ENCODE data around the gene PID1.

GRCh38 chr2:229287823-229288222 is 16.7 kb upstream of the PID1 start:
- TF ChIP-seq, protein P1, sequence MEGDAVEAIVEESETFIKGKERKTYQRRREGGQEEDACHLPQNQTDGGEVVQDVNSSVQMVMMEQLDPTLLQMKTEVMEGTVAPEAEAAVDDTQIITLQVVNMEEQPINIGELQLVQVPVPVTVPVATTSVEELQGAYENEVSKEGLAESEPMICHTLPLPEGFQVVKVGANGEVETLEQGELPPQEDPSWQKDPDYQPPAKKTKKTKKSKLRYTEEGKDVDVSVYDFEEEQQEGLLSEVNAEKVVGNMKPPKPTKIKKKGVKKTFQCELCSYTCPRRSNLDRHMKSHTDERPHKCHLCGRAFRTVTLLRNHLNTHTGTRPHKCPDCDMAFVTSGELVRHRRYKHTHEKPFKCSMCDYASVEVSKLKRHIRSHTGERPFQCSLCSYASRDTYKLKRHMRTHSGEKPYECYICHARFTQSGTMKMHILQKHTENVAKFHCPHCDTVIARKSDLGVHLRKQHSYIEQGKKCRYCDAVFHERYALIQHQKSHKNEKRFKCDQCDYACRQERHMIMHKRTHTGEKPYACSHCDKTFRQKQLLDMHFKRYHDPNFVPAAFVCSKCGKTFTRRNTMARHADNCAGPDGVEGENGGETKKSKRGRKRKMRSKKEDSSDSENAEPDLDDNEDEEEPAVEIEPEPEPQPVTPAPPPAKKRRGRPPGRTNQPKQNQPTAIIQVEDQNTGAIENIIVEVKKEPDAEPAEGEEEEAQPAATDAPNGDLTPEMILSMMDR (IDR thresholded peaks at IDR 0.05; ENCODE audit: insufficient read depth, low read depth, low read length), result no peak
- no peak for TF ChIP-seq EZH2 (IDR thresholded peaks at IDR 0.05; ENCODE audit: insufficient read depth, low read length)
